HG03521 (cell line): ENCODE results near the gene ADCY2.

ENCODE experiments used
- ATAC-seq: cut with Tn5 transposase; IDR thresholded peaks from one replicate; pipeline ENCODE4 v1.9.1; 2021; ENCODE audit warnings: mild to moderate bottlenecking, moderate library complexity; ENCODE audit not compliant: unreplicated experiment

Gene ADCY2

GRCh38 chr5:7500256-7500655 is 104.3 kb downstream of the ADCY2 start:
- ATAC-seq, result no peak

- ATAC-seq, result no peak
Measured at GRCh38 chr5:7501061-7501460, 105.1 kb downstream of the ADCY2 start.

DNA sequence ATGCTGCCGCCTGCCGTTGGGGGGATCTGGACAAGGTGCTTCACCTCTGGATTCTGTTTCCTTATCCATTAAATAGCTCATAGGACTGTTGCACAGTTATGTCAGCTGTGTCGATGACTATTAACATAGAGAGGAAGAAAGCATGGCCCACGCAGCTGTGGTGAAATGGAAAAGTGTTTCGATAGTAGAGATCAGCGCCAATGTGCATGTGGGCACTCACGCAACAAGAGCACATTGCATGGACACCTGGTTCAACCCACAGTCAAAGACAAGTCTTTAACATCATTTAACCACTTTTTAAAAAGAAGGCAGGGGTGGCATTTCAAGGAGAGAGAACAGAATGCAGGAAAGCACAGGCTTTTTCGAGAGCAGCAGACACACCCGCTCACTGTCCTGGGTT is 107.6 kb downstream of the ADCY2 start:
- no peak for ATAC-seq

- ATAC-seq, result no peak
Measured at GRCh38 chr5:7515284-7515914, 119.5 kb downstream of the ADCY2 start.

- no peak for ATAC-seq
Measured at GRCh38 chr5:7516253-7516652, 120.3 kb downstream of the ADCY2 start.

DNA sequence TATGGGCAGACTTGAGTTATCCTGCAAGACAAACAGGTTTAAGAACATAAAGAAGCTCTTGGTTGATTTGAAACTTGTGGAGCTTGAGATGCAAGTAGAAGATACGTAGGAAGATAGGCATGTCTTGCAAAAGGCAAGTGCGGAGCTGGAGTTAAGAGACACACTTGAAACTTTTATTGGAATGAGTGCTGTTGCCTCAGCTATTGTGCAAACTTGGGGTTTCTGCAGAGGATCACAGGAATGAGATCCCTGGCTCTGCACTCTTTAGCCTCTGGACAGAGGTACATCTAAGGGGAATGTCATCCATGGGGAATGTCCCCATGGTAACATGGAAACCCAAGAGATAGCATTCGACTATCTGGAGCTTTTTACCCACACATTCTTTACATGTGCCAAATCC is 121.1 kb downstream of the ADCY2 start:
- no peak for ATAC-seq

GRCh38 chr5:7518947-7519560 is 123.1 kb downstream of the ADCY2 start:
- no peak for ATAC-seq

- ATAC-seq, result no peak
Measured at GRCh38 chr5:7519564-7519963, 123.6 kb downstream of the ADCY2 start.

- no peak for ATAC-seq
Measured at GRCh38 chr5:7529880-7530279, 133.9 kb downstream of the ADCY2 start.

GRCh38 chr5:7533941-7534340 is 138.0 kb downstream of the ADCY2 start:
- no peak for ATAC-seq

DNA sequence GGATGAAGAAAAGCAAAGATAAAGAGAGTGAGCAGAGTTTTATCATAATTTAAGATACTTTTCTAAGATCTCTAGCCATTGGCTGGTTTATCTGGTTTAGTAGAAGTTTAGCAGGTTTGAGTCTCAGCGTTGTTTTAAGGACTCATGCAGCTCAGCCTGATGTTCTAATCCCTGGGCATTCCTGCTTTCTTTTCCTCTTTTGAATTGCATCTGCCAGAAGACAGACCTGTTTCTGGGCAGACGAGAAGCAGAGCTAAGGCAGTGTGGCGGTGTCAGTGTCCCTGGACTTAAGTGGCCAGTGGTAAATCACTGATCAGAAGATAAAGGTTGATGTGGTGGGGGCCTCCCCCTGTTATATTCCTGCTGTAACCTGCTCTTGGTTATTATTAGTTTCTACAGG is 138.6 kb downstream of the ADCY2 start:
- ATAC-seq, result no peak

- no peak for ATAC-seq
Measured at GRCh38 chr5:7537573-7537972, 141.6 kb downstream of the ADCY2 start.

- ATAC-seq, result no peak
Measured at GRCh38 chr5:7539571-7539970, 143.6 kb downstream of the ADCY2 start.

- no peak for ATAC-seq
Measured at GRCh38 chr5:7540736-7541485, 145.0 kb downstream of the ADCY2 start.

DNA sequence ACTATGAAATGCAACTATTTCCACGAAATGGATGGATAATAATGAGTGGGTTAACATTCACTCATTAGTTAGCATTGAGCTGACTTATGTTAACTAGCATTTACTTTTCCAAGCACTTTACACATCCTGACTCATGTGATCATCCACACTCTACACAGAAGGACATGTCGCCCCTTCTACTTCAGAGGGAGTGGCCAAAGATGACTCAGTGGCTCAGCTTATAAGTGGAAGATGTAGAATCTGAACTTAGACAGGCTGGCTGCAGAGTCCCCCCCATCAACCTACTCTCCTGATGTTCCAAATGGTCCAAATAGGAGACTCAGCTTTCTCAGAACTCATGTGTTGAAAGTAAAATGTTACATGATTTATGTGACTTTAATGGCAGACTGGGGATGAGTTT is 146.0 kb downstream of the ADCY2 start:
- no peak for ATAC-seq

DNA sequence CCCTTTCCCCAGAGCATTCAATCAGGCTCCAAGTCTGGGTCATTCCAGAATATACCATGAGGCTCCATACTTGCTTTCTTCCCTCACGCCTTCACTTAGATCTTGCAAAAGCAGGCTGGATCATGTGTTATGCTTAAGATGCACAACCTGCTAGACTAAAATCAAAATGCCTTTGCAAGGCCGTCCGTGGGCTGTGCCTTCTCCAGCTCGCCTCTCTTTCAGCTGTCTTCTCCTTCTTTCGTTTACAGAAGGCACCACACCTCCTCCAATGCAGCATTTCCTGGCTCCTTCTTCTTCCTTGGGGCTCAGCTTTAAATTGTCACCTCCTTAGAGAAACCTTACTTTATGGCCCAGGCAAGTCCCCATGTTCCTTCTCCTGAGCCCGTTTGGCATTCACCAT is 150.6 kb downstream of the ADCY2 start:
- ATAC-seq, result no peak

GRCh38 chr5:7548596-7548995 is 152.7 kb downstream of the ADCY2 start:
- ATAC-seq, result no peak

GRCh38 chr5:7565559-7565958 is 169.6 kb downstream of the ADCY2 start:
- ATAC-seq, result no peak

- no peak for ATAC-seq
Measured at GRCh38 chr5:7576023-7576715, 180.2 kb downstream of the ADCY2 start.

- ATAC-seq, result no peak
Measured at GRCh38 chr5:7577381-7577780, 181.4 kb downstream of the ADCY2 start.

- ATAC-seq, result no peak
Measured at GRCh38 chr5:7578071-7578470, 182.1 kb downstream of the ADCY2 start.

DNA sequence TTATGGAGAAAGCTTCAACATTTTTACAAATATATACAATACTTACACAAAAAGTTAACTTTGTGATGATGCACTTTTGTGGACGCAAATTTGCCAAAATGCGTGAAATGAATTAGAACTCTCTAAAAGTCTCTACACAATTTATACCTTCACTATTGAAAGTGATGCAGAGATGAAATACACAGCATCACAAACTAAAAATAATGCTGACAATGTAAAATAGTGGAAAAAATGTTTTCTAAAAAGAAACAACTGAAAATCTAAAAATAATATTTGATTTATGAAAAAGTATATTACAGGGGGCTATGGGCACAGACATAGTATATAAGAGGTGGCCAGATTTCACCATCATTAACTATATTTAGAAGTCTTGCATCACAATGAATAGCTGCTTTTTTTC is 188.8 kb downstream of the ADCY2 start:
- no peak for ATAC-seq
